Esophagus (tissue), 2 donors: ENCODE measurements around the gene CLHC1. TPM values are rescaled to one million over a fixed set of nuclear protein-coding genes. Genes with fewer than 3 reads are reported as not detected.
A peak's percentile ranks its signal among the peaks of the same experiment; 100 is the strongest.
"Not testable (repeated sequence)": the region's sequence is repeated elsewhere in the genome, so short reads cannot be mapped to it uniquely, and the experiment has no call there.

Source experiments
- H3K27ac ChIP-seq, 2 donors: one replicate each; pipeline ENCODE4 v1.5.1; 2013; ENCODE audit warnings: low read depth in 2 of 2, mild to moderate bottlenecking in 2 of 2, inconsistent platforms in 1 of 2, low read length in 1 of 2, moderate library complexity in 1 of 2
- H3K27me3 ChIP-seq, 2 donors: one replicate each; pipeline ENCODE4 v1.6.1; 2013; ENCODE audit warnings: low read length in 2 of 2, control low read depth in 1 of 2, mild to moderate bottlenecking in 1 of 2; ENCODE audit not compliant: insufficient read depth in 2 of 2, control insufficient read depth in 1 of 2
- H3K36me3 ChIP-seq, 2 donors: one replicate each; pipeline ENCODE4 v1.6.1; 2013; ENCODE audit warnings: low read length in 1 of 2; ENCODE audit not compliant: control insufficient read depth in 2 of 2, insufficient read depth in 2 of 2
- H3K4me1 ChIP-seq, 2 donors: one replicate each; pipeline ENCODE4 v1.6.1; 2013; ENCODE audit warnings: low read length in 1 of 2; ENCODE audit not compliant: control insufficient read depth in 2 of 2, insufficient read depth in 2 of 2
- H3K4me3 ChIP-seq, 2 donors: one replicate each; pipeline ENCODE4 v1.5.1; 2013; ENCODE audit warnings: low read length in 2 of 2, mild to moderate bottlenecking in 2 of 2, low read depth in 1 of 2, moderate library complexity in 1 of 2
- H3K9me3 ChIP-seq, 2 donors: one replicate each; pipeline ENCODE4 v1.6.1; 2013; ENCODE audit warnings: mild to moderate bottlenecking in 2 of 2, low read depth in 1 of 2, low read length in 1 of 2, moderate library complexity in 1 of 2; ENCODE audit not compliant: control insufficient read depth in 2 of 2, insufficient read depth in 1 of 2
- WGBS, 2 donors: extraction: QIAGEN DNeasy Blood & Tissue Kit; methylation state at CpG; one replicate each; pipeline ENCODE4 v1.1.7; 2013; 5-methylcytosine and 5-hydroxymethylcytosine counted together
- polyA plus RNA-seq, 2 donors: library from polyadenylated mRNA; stranded (reverse); fragments of 200-250 nt; gene quantifications; one replicate each; pipeline ENCODE4 v1.2.3, GENCODE V29; 2013
- donor health status: healthy with polysubstance abuse.
- donor health status: Bipolar disorder and iron deficiency.

CLHC1 gene
- polyA plus RNA-seq, 2 donors = 3.9 to 10.9 TPM

DNA sequence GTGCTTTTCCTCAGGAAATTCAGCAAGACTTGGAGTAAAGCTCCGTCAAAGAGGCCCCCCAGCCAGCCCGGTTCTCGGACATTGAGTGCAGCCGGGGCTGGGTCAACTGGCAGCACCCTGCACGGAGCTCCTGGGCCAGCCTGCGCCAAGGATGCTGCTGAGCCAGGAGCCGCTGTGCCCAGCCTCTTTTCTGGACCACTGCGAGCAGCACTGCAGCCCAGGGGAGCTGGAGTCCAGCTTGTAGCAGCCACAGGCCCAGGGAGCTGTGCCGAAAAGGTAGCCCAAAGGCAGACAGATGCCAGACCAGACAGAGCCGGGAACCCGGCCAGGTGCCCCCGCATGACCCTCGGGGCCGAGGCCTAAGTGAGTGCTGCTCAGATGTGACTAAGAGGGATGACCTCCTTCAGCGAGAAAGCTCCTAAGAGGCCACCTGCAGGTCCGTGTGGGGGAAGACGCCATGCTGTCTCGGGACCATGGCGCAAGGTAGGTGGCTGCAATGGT lies 7.3 kb downstream of the CLHC1 start:
- Histone ChIP-seq H3K4me1 (peaks cover 0 to 2% of the 10 kb centered on the region in 2 donors), H3K4me3 (no peak overlapping the region), H3K9me3 (no peaks in the 10 kb centered on the region), H3K27ac (no peak overlapping the region), H3K36me3 (no peaks in the 10 kb centered on the region), H3K27me3 (no peaks in the 10 kb centered on the region)
- WGBS, 2 donors = 80 to 85% methylated on average over 19 of the region's 19 CpGs

DNA sequence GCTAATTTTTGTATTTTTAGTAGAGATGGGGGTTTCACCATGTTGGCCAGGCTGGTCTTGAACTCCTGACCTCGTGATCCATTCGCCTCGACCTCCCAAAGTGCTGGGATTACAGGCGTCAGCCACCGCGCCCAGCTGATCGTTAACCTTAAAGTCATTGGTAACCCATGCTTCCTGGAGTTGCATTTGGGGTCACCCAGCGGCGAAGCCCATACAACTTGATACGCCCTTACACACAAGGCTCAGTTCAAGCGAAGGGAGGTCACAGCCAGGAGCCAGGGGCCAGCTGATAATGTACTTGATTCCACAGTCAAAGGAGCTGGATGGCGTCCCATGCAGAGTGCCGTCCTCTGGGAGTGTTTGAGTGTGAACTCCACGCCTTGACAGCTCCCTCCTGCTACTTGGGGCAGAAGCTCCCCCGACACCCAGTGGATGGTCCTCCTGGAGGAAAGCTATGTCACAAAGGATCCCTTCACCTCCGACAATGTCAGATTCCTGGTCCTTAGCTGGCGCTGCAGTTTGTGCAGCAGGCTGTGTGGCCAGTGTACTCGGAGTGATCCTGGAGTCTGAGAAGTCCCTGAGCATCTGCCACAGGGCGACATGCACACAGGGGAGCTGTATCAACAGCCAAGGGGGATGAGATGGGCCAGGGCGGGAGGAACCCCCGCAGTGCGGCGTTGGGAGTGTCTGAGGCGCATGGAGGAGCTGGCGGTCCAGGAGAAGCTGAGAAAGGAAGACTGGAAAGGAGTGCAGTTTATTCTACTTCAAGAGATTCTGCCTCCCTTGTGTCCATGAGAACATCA lies 7.9 kb downstream of the CLHC1 start:
- H3K9me3 ChIP-seq = no peaks in the 10 kb centered on the region
- no peaks in the 10 kb centered on the region for H3K36me3 ChIP-seq
- no peaks in the 10 kb centered on the region for H3K27me3 ChIP-seq
- H3K4me3 ChIP-seq = peak overlapping the region in 1 of 2 donors; percentile 89
- peaks cover 0 to 2% of the 10 kb centered on the region in 2 donors for H3K4me1 ChIP-seq
- peak overlapping the region in 1 of 2 donors; percentile 47 for H3K27ac ChIP-seq
- WGBS, 2 donors = 88% methylated on average over 25 of the region's 25 CpGs

DNA sequence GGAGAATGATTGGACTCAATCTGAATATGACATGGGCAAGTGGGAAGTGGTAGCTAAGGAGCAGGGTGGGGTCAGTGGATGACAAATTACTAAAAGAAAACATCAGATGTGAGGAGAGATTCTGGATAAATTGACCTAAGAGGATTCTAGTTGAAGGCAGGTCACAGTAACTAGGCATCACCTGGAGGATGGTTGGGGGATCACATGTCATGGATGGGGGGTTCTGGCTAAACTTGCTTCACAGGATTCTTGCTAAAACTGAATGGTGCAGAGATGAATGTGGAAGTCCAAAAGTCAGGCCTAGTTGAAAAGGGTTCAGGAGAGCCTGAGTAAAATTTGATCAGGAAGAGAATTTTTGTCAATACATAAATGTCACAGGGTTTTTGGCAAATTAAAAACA lies 18.3 kb downstream of the CLHC1 start:
- no peaks in the 10 kb centered on the region for H3K9me3 ChIP-seq
- H3K4me1 ChIP-seq = no peaks in the 10 kb centered on the region
- no peaks in the 10 kb centered on the region for H3K36me3 ChIP-seq
- H3K27me3 ChIP-seq = no peaks in the 10 kb centered on the region
- H3K27ac ChIP-seq = no peak overlapping the region
- no peak overlapping the region for H3K4me3 ChIP-seq

DNA sequence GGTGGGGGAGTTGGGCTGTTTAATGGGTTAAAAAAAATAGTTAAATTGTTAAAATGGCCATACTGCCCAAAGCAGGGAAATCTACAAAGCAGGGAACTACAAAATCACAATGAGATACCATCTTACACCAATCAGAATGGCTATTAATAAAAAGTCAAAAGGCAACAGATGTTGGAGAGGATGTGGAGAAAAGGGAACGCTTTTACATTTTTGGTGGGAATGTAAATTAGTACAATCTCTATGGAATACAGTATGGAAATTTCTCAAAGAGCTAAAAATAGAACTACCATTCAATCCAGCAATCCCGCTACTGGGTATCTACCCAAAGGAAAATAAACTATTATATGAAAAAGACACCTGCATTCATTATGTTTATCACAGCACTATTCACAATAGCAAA lies 27.1 kb downstream of the CLHC1 start:
- Histone ChIP-seq H3K4me3 (no peak overlapping the region), H3K27ac (no peak overlapping the region), H3K36me3 (no peaks in the 10 kb centered on the region), H3K4me1 (no peaks in the 10 kb centered on the region), H3K9me3 (no peaks in the 10 kb centered on the region), H3K27me3 (no peaks in the 10 kb centered on the region)
- 98 to 99% methylated on average over 2 of the region's 2 CpGs for WGBS, 2 donors

DNA sequence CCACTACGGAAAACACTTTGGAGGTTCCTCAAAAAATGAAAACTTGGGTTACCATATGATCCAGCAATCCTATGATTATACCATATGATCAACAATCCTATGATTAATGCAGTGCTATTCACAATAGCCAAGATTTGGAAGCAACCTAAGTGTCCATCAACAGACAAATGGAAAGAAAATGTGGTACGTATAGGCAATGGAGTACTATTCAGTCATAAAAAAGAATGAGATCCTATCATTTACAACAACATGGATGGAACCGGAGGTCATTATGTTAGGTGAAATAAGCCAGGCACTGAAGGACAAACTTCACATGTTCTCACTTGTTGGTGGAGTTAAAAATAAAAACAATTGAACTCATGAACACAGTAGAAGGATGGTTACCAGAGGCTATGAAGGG lies 27.6 kb downstream of the CLHC1 start:
- Histone ChIP-seq H3K4me1 (no peaks in the 10 kb centered on the region), H3K4me3 (no peak overlapping the region), H3K9me3 (no peaks in the 10 kb centered on the region), H3K27ac (no peak overlapping the region), H3K27me3 (no peaks in the 10 kb centered on the region), H3K36me3 (no peaks in the 10 kb centered on the region)
- 97 to 98% methylated on average over 3 of the region's 3 CpGs for WGBS, 2 donors

DNA sequence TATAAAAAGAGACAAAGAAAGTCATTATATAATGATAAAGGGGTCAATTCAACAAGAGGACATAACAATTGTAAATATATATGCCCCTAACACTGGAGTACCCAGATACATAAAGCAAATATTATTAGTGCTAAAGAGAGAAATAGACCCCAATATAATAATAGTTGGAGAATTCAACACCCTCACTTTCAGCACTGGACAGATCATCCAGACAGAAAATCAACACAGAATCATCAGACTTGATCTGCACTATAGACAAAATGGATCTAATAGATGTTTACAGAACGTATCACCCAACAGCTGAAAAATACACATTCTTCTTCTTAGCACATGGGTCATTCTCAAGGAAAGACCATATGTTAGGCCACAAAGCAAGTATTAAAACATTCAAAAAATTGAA lies 31.7 kb downstream of the CLHC1 start:
- H3K36me3 ChIP-seq = peaks cover 3 to 5% of the 10 kb centered on the region in 2 donors
- H3K4me1 ChIP-seq = no peaks in the 10 kb centered on the region
- H3K9me3 ChIP-seq = no peaks in the 10 kb centered on the region
- H3K4me3 ChIP-seq = no peak overlapping the region
- no peaks in the 10 kb centered on the region for H3K27me3 ChIP-seq
- no peak overlapping the region for H3K27ac ChIP-seq
- 92 to 100% methylated on average over 1 of the region's 1 CpG for WGBS, 2 donors

DNA sequence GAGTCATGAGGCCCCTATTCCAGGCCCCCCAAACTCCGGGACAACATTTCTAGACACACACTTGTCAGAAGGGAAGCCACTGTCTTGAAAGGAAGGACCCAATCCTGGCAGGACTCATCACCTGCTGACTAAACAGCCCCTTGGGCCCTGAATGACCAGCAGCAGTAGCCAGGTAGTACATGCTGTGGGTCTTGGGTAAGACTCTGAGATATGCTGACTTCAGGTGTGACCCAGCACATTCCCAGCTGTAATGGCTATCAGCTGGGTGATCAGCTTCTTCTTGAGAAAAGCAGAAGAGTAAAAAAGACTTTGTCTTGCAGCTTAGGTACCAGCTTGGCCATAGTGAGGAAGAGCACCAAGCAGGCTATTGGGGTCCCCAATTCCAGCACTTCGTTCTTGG lies 35.6 kb downstream of the CLHC1 start:
- Histone ChIP-seq H3K4me1 (no peaks in the 10 kb centered on the region), H3K36me3 (peaks cover 3 to 5% of the 10 kb centered on the region in 2 donors), H3K27me3 (no peaks in the 10 kb centered on the region), H3K9me3 (no peaks in the 10 kb centered on the region), H3K27ac (no peak overlapping the region), H3K4me3 (no peak overlapping the region)
- WGBS, 2 donors = 96 to 100% methylated on average over 2 of the region's 2 CpGs

DNA sequence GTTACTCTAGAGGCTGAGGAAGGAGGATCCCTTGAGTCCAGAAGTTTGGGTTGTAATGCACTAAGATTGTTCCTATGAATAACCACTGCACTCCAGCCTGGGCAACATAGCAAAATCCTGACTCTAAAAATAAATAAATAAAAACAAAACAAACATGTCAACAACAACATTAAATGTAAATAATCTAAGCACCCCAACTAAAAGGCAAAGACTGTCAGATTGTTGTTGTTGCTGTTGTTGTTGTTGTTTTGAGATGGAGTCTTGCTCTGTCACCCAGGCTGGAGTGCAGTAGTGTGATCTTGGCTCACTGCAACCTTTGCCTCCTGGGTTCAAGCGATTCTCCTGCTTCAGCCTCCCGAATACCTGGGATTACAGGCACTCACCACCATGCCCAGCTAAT lies 40.2 kb downstream of the CLHC1 start:
- 97 to 100% methylated on average over 2 of the region's 2 CpGs for WGBS, 2 donors
- H3K4me1 ChIP-seq, H3K27me3 ChIP-seq, H3K27ac ChIP-seq, H3K4me3 ChIP-seq, H3K9me3 ChIP-seq, H3K36me3 ChIP-seq: not testable (repeated sequence)

DNA sequence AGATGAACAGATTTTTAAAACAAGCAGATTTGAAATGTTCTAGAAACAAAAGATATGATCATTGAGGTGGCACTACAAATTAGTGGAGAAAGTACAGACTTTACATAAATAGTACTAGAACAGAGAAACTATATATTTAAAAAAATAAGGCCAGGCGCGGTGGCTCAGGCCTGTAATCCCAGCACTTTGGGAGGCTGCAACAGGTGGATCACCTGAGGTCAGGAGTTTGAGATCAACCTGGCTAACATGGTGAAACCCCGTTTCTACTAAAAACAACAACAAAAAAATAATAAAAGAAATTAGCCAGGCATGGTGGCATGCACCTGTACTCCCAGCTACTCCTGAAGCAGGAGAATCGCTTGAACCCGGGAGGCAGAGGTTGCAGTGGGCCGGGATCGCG lies 45.3 kb downstream of the CLHC1 start:
- not testable (repeated sequence) for H3K4me3 ChIP-seq, H3K27ac ChIP-seq, H3K36me3 ChIP-seq, H3K27me3 ChIP-seq, H3K4me1 ChIP-seq, H3K9me3 ChIP-seq
- WGBS, 2 donors = 85 to 88% methylated on average over 8 of the region's 8 CpGs

DNA sequence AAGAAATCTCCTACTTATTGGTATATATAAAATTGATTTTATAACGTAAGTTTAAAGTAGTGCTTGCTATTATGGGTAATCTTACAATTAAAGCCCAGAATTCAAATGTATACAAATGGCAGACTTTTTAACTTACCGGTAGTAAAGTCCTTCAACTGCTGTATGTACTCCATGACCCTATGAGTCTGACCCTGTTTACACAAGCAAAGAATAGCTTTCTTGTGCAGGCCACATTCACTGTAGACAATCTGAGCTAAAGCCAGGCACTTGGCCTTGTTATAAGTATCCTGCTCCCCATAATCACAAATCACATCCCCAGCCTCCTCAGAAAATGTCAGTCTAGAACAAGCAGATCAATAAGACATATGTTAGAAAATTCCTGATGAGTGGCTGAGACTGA lies 51.7 kb downstream of the CLHC1 start:
- Histone ChIP-seq H3K27me3 (no peaks in the 10 kb centered on the region), H3K4me3 (no peak overlapping the region), H3K27ac (no peak overlapping the region), H3K4me1 (no peaks in the 10 kb centered on the region), H3K9me3 (no peaks in the 10 kb centered on the region), H3K36me3 (no peaks in the 10 kb centered on the region)
- 82 to 91% methylated on average over 2 of the region's 2 CpGs for WGBS, 2 donors
